ENCODE results near the gene C16orf46.

Gene C16orf46

DNA sequence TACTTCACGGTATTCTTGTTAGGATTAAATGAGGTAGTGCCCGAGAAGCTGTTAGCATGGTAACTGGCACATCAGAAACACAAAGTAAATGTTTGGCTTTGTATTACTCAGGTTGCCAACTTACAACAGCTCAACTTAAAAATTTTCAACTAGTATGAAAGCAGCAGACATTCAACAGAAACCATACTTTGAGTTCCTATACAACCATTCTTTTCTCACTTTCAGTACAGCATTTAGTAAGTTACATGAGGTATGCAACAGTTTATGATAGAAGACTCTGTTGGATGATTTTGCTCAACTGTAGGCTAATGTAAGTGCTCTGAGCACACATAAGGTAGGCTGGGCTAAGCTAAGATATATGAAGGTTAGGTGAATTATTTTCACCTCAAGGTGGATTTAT lies 62.4 kb downstream of the C16orf46 start:
- no peak for DNase-seq

DNA sequence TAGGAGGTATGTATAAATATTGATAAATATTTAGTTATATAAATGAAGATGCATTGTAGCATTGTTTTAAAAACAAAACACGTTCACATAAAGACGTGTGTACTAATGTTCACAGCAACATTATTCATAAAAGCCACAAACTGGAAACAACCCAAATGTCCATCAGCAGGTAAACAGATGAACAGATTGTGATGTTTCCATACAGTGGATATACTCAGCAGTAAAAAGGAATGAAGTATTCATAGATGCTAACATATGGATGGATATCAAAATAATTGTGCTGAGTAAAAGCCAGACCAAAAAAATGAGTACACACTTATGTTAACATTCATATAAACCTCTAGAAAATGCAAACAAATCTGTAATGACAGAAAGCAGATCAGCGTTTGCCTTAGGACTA lies 64.1 kb downstream of the C16orf46 start:
- DNase-seq, result no peak
